ENCODE data around the gene ZNF337.

ZNF337 gene

GRCh38 chr20:25676164-25676809 is 20.4 kb downstream of the ZNF337 start:
- no peak overlapping the region for H3K4me3 ChIP-seq (replicated peaks in 1 of 2; ENCODE audit: low read depth in 2 of 2, low read length in 2 of 2)
- peak; percentile 57 to 76 for DNase-seq (ENCODE audit: low read depth in 2 of 2)
- no peak for TF ChIP-seq CTCF (IDR thresholded peaks at IDR 0.05; ENCODE audit: low read depth, low read length)

- TF ChIP-seq CTCF (IDR thresholded peaks at IDR 0.05; ENCODE audit: low read depth, low read length) = no peak
- no peak for DNase-seq (ENCODE audit: low read depth in 2 of 2)
- H3K4me3 ChIP-seq (replicated peaks in 1 of 2; ENCODE audit: low read depth in 2 of 2, low read length in 2 of 2) = no peak overlapping the region
Measured at GRCh38 chr20:25675161-25675560, 21.5 kb downstream of the ZNF337 start.

GRCh38 chr20:25672659-25673235 is 23.9 kb downstream of the ZNF337 start:
- no peak for TF ChIP-seq CTCF (IDR thresholded peaks at IDR 0.05; ENCODE audit: low read depth, low read length)
- no peak for DNase-seq (ENCODE audit: low read depth in 2 of 2)
- no peak overlapping the region for H3K4me3 ChIP-seq (replicated peaks in 1 of 2; ENCODE audit: low read depth in 2 of 2, low read length in 2 of 2)

- peak; percentile 26 for TF ChIP-seq CTCF (IDR thresholded peaks at IDR 0.05; ENCODE audit: low read depth, low read length)
- H3K4me3 ChIP-seq (replicated peaks in 1 of 2; ENCODE audit: low read depth in 2 of 2, low read length in 2 of 2) = no peak overlapping the region
- DNase-seq (ENCODE audit: low read depth in 2 of 2) = peak; percentile 61 to 79
Measured at GRCh38 chr20:25669826-25670422, 26.7 kb downstream of the ZNF337 start.

- no peak for DNase-seq (ENCODE audit: low read depth in 2 of 2)
- H3K4me3 ChIP-seq (replicated peaks in 1 of 2; ENCODE audit: low read depth in 2 of 2, low read length in 2 of 2) = no peak overlapping the region
- no peak for TF ChIP-seq CTCF (IDR thresholded peaks at IDR 0.05; ENCODE audit: low read depth, low read length)
Measured at GRCh38 chr20:25668446-25668845, 28.2 kb downstream of the ZNF337 start.

GRCh38 chr20:25659999-25660398 is 36.7 kb downstream of the ZNF337 start:
- DNase-seq (ENCODE audit: low read depth in 2 of 2) = no peak

More at GRCh38 chr20:25659999-25660398, 36.7 kb downstream of the ZNF337 start:
- H3K4me3 ChIP-seq (replicated peaks in 1 of 2; ENCODE audit: low read depth in 2 of 2, low read length in 2 of 2) = no peak overlapping the region
- TF ChIP-seq CTCF (IDR thresholded peaks at IDR 0.05; ENCODE audit: low read depth, low read length) = no peak
